ENCODE data around the gene ITIH1. TPM values are rescaled to one million over a fixed set of nuclear protein-coding genes. Genes with fewer than 3 reads are reported as not detected.

Gene ITIH1
- total RNA-seq, 1 experiment from 2014 or later: not detected

DNA sequence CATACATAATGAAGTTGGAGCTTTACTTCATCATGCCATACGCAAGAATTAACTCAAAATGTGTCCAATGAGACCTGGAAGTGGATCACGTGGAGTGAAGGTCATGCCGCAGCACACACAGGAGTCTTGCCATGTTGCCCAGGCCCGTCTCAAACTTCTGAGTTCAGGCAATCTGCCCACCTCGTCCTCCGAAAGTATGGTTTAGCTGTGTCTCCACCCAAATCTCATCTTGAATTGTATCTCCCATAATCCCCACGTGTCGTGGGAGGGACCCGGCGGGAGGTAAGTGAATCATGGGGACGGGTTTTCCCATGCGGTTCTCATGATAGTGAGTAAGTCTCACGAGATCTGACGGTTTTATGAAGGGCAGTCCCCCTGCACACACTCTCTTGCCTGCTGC is 45.8 kb upstream of the ITIH1 start:
- no peak for ATAC-seq
- H2AFZ ChIP-seq (ENCODE audit: low read length): no peak overlapping the region
- no peak overlapping the region for H3K9ac ChIP-seq (ENCODE audit: low read length)
- no peaks in the 10 kb centered on the region for H3F3A ChIP-seq (ENCODE audit: low read length, unreplicated experiment)
- DNase-seq: no peak
- ChIA-PET POLR2A (ENCODE audit: unreplicated experiment) (no interaction called here), CTCF (no interaction called here)
- no TSS peak for BruUV-seq (replicated peaks)
- intact Hi-C loops (cut with micrococcal nuclease): no loop called here
- no peaks in the 10 kb centered on the region for H3K9me3 ChIP-seq (ENCODE audit: low read length)
- peaks cover 66% of the 10 kb centered on the region for H3K36me3 ChIP-seq (ENCODE audit: low read depth, low read length)
- no peaks in the 10 kb centered on the region for H3K27me3 ChIP-seq (ENCODE audit: low read length)
- H3K4me1 ChIP-seq (ENCODE audit: insufficient read depth, low read length): no peaks in the 10 kb centered on the region
- TF ChIP-seq EZH2 (IDR thresholded peaks at IDR 0.05; ENCODE audit: low read length, unreplicated experiment) (no peak), EZH2phosphoT487 (IDR thresholded peaks at IDR 0.05; ENCODE audit: borderline replicate concordance, low read length) (no peak)
- TF ChIP-seq, protein P1, sequence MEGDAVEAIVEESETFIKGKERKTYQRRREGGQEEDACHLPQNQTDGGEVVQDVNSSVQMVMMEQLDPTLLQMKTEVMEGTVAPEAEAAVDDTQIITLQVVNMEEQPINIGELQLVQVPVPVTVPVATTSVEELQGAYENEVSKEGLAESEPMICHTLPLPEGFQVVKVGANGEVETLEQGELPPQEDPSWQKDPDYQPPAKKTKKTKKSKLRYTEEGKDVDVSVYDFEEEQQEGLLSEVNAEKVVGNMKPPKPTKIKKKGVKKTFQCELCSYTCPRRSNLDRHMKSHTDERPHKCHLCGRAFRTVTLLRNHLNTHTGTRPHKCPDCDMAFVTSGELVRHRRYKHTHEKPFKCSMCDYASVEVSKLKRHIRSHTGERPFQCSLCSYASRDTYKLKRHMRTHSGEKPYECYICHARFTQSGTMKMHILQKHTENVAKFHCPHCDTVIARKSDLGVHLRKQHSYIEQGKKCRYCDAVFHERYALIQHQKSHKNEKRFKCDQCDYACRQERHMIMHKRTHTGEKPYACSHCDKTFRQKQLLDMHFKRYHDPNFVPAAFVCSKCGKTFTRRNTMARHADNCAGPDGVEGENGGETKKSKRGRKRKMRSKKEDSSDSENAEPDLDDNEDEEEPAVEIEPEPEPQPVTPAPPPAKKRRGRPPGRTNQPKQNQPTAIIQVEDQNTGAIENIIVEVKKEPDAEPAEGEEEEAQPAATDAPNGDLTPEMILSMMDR (conservative IDR thresholded peaks at IDR 0.05; ENCODE audit: low read depth, low read length): no peak
- H3K4me2 ChIP-seq (ENCODE audit: low read length): no peak overlapping the region
- 0 out of 2 replicates have a peak, but pooled peaks cover 4% of the 10 kb centered on the region for H4K20me1 ChIP-seq (ENCODE audit: low read length)
- H3K9me2 ChIP-seq (replicated peaks; ENCODE audit: low read length): no peaks in the 10 kb centered on the region
- H3K79me2 ChIP-seq (ENCODE audit: low read length): no peaks in the 10 kb centered on the region
- H3K27ac ChIP-seq (ENCODE audit: low read length): no peak overlapping the region
- no peak overlapping the region for H3K4me3 ChIP-seq (ENCODE audit: low read length)

DNA sequence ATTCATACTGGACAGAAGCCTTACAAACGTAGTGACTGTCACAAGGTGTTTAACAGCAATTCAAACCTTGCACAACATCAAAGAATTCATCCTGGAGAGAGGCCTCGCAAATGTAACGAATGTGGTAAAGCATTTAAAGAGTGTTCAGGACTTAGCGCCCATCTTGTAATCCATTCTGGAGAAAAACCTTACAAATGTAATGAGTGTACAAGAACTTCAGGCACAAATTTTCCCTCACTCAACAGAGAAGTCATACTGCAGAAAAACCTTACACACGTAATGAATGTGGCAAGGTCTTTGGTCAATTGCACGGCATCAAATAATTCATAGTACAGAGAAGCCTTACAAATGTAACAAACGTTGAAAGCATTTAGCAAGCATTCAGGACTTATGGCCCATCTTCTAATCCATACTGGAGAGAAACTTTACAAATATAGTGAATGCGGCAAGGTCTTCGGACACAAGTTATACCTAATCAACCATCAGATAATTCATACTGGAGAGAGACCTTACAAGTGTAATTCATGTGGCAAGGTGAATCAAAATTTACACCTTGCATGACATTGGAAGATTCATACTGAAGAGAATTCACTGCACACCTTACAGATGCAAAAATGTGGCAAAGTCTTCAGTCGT is 44.0 kb upstream of the ITIH1 start:
- DNase-seq (no peak), ATAC-seq (no peak)
- Histone ChIP-seq H3K9me2 (replicated peaks; ENCODE audit: low read length) (no peaks in the 10 kb centered on the region), H3K4me1 (ENCODE audit: insufficient read depth, low read length) (no peaks in the 10 kb centered on the region), H3K27ac (ENCODE audit: low read length) (no peak overlapping the region), H3K79me2 (ENCODE audit: low read length) (no peaks in the 10 kb centered on the region), H3K4me2 (ENCODE audit: low read length) (no peak overlapping the region), H3K4me3 (ENCODE audit: low read length) (no peak overlapping the region), H3F3A (ENCODE audit: low read length, unreplicated experiment) (no peaks in the 10 kb centered on the region), H4K20me1 (ENCODE audit: low read length) (0 out of 2 replicates have a peak, but pooled peaks cover 4% of the 10 kb centered on the region), H3K27me3 (ENCODE audit: low read length) (no peaks in the 10 kb centered on the region), H3K9ac (ENCODE audit: low read length) (no peak overlapping the region), H3K9me3 (ENCODE audit: low read length) (no peaks in the 10 kb centered on the region), H2AFZ (ENCODE audit: low read length) (no peak overlapping the region), H3K36me3 (ENCODE audit: low read depth, low read length) (peaks cover 58% of the 10 kb centered on the region)
- POLR2A ChIA-PET (ENCODE audit: unreplicated experiment): no interaction called here
- CTCF ChIA-PET: no interaction called here
- TF ChIP-seq, protein P1 (conservative IDR thresholded peaks at IDR 0.05; ENCODE audit: low read depth, low read length): no peak
- TF ChIP-seq EZH2phosphoT487 (IDR thresholded peaks at IDR 0.05; ENCODE audit: borderline replicate concordance, low read length): no peak
- no peak for TF ChIP-seq EZH2 (IDR thresholded peaks at IDR 0.05; ENCODE audit: low read length, unreplicated experiment)
- intact Hi-C loops (cut with micrococcal nuclease): no loop called here
- BruUV-seq (replicated peaks): no TSS peak

DNA sequence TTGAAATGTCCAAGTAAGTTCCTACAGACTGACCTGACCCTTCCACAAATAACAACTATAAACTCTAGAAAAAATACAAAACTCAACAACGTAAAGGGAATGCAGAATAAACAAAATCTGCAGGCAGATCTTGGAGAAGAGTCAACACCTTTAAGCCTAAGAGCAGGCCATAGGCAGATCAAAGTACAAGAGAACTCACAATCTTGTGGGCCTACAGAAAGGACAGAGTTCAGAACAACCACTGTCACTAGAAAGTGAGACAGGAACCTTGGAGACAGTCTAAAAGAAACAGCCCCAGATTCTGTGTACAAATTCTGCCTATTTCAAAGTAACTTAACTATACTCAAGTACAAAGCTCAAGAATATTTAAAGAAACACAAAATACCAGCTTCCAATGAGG is 37.7 kb upstream of the ITIH1 start:
- H3K79me2 ChIP-seq (ENCODE audit: low read length): no peaks in the 10 kb centered on the region
- ChIA-PET CTCF (no interaction called here), POLR2A (ENCODE audit: unreplicated experiment) (no interaction called here)
- no TSS peak for BruUV-seq (replicated peaks)
- H3F3A ChIP-seq (ENCODE audit: low read length, unreplicated experiment): no peaks in the 10 kb centered on the region
- H3K4me3 ChIP-seq (ENCODE audit: low read length): no peak overlapping the region
- TF ChIP-seq EZH2phosphoT487 (IDR thresholded peaks at IDR 0.05; ENCODE audit: borderline replicate concordance, low read length): no peak
- TF ChIP-seq, protein P1 (conservative IDR thresholded peaks at IDR 0.05; ENCODE audit: low read depth, low read length): no peak
- TF ChIP-seq EZH2 (IDR thresholded peaks at IDR 0.05; ENCODE audit: low read length, unreplicated experiment): no peak
- H3K27me3 ChIP-seq (ENCODE audit: low read length): no peaks in the 10 kb centered on the region
- ATAC-seq (no peak), DNase-seq (no peak)
- H3K9ac ChIP-seq (ENCODE audit: low read length): no peak overlapping the region
- peaks cover 48% of the 10 kb centered on the region for H3K36me3 ChIP-seq (ENCODE audit: low read depth, low read length)
- 0 out of 2 replicates have a peak, but pooled peaks cover 4% of the 10 kb centered on the region for H4K20me1 ChIP-seq (ENCODE audit: low read length)
- H3K9me2 ChIP-seq (replicated peaks; ENCODE audit: low read length): no peaks in the 10 kb centered on the region
- intact Hi-C loops (cut with micrococcal nuclease): loop anchor here (5.0 kb wide), 2 partner anchors 193 to 333 kb away; no protein-coding TSS in a partner anchor
- H3K27ac ChIP-seq (ENCODE audit: low read length): no peak overlapping the region
- H3K4me1 ChIP-seq (ENCODE audit: insufficient read depth, low read length): no peaks in the 10 kb centered on the region
- H2AFZ ChIP-seq (ENCODE audit: low read length): no peak overlapping the region
- H3K4me2 ChIP-seq (ENCODE audit: low read length): no peak overlapping the region
- no peaks in the 10 kb centered on the region for H3K9me3 ChIP-seq (ENCODE audit: low read length)

Measured in PC-3 (cell line).